SIG-M5 treated with dmso at 0.1 percent for 504 hours (cell line): ENCODE measurements around the gene TTC23.

Source experiments
- DNase-seq: peaks from one replicate; lab custom pipeline; 2025; ENCODE audit not compliant: unreplicated experiment; lab: John Stamatoyannopoulos, UW

TTC23 gene

GRCh38 chr15:99139276-99139675 is 110.1 kb downstream of the TTC23 start:
- DNase-seq = no peak

- DNase-seq = no peak
Measured at GRCh38 chr15:99138491-99138982, 110.8 kb downstream of the TTC23 start.

GRCh38 chr15:99137877-99138276 is 111.5 kb downstream of the TTC23 start:
- no peak for DNase-seq

GRCh38 chr15:99137111-99137546 is 112.3 kb downstream of the TTC23 start:
- no peak for DNase-seq

GRCh38 chr15:99135194-99135593 is 114.2 kb downstream of the TTC23 start:
- DNase-seq = no peak

- no peak for DNase-seq
Measured at GRCh38 chr15:99134317-99134821, 115.0 kb downstream of the TTC23 start.

GRCh38 chr15:99132634-99133287 is 116.6 kb downstream of the TTC23 start:
- DNase-seq = no peak

GRCh38 chr15:99132122-99132521 is 117.3 kb downstream of the TTC23 start:
- no peak for DNase-seq

- no peak for DNase-seq
Measured at GRCh38 chr15:99131441-99132023, 117.8 kb downstream of the TTC23 start.

- no peak for DNase-seq
Measured at GRCh38 chr15:99130765-99131440, 118.5 kb downstream of the TTC23 start.

- no peak for DNase-seq
Measured at GRCh38 chr15:99130314-99130713, 119.1 kb downstream of the TTC23 start.

- no peak for DNase-seq
Measured at GRCh38 chr15:99129644-99130043, 119.7 kb downstream of the TTC23 start.

GRCh38 chr15:99128411-99128810 is 121.0 kb downstream of the TTC23 start:
- no peak for DNase-seq

GRCh38 chr15:99127773-99128172 is 121.6 kb downstream of the TTC23 start:
- DNase-seq = no peak

GRCh38 chr15:99126930-99127329 is 122.5 kb downstream of the TTC23 start:
- DNase-seq = no peak

- no peak for DNase-seq
Measured at GRCh38 chr15:99126131-99126588, 123.2 kb downstream of the TTC23 start.

- DNase-seq = no peak
Measured at GRCh38 chr15:99125061-99125891, 124.1 kb downstream of the TTC23 start.

- DNase-seq = no peak
Measured at GRCh38 chr15:99124641-99125040, 124.7 kb downstream of the TTC23 start.

GRCh38 chr15:99123713-99124451 is 125.5 kb downstream of the TTC23 start:
- DNase-seq = peak; percentile 82
